Hypothalamus (tissue), 51 donors: ENCODE results near the gene UPK1A.
"Not testable (repeated sequence)": the region's sequence is repeated elsewhere in the genome, so short reads cannot be mapped to it uniquely, and the experiment has no call there.

Source experiments
- DNase-seq, 51 donors: peaks; one replicate each; lab custom pipeline; 2025; lab: John Stamatoyannopoulos, UW

The UPK1A gene

DNA sequence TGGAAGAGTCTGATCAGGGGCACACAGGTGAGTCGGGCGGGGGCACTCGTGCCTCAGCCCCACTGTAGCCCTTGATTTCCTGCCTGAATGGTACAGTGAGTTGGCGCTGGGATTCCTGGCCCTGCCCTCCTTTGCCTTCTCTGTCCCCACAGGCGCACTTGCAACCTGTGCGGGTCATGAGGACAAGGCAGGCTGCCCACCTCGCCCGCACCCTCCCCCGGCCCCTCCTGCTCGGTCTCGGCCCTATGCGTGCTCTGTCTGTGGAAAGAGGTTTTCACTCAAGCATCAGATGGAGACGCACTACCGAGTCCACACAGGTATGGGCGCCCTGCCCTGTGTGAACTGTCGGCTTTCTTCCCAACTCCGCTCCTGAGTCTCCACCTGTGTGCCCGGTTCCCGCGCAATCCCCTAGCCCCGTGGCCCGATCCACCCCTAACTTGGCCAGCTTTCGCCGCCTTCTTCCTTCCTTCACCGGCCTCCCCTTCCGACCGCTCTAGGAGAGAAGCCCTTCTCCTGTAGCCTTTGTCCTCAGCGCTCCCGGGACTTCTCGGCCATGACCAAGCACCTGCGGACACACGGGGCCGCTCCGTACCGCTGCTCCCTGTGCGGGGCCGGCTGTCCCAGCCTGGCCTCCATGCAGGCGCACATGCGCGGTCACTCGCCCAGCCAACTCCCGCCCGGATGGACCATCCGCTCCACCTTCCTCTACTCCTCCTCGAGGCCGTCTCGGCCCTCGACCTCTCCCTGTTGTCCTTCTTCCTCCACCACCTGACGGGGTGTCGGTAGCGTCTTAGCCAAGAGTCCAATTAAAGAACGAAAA lies 49.9 kb downstream of the UPK1A start:
- peak in 40 of 51 donors; percentile 34 to 87 (median 68) for DNase-seq

DNA sequence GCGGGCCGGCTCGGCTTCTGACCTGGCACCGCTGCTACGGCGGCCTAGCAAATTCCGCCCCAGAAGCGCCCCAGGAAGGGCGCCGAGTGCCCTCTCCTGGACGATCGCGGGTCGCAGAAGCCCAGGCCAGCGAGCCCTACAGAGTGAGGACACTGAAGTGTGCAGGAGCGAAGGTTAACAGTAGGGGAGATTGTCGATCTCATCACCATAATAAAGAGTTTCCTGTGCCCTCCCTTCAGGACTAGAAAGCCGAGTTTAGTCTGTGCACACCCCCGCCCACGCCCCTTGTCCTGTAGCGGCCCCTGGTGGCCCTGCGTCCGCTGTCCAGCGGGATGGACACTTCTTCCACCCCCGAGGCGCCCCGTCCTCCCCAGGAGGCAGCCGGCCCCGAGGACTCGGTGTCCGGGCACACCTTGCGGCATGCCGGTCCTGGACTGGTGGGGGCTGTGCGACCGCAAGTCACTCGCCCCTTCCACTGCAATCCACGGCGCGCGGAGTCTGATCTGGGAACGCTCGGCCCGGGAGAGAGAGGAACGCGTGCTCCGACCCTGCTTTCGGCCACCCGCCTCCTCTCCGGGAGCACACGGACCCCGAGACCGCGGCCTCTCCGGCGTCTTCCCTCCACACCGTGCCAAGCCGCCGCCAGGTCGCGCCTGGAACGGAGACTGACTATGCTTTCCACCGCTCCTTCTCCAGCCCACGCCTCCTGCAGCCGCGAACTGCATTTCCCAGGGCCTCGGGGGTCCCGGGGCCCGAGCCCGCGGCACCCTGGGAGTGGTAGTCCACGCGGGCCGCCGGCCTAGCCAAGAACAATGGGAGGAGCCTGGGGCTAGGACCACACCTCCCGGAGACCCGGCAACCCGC lies 50.7 kb downstream of the UPK1A start:
- peak; percentile 52 to 99 (median 80) for DNase-seq

DNA sequence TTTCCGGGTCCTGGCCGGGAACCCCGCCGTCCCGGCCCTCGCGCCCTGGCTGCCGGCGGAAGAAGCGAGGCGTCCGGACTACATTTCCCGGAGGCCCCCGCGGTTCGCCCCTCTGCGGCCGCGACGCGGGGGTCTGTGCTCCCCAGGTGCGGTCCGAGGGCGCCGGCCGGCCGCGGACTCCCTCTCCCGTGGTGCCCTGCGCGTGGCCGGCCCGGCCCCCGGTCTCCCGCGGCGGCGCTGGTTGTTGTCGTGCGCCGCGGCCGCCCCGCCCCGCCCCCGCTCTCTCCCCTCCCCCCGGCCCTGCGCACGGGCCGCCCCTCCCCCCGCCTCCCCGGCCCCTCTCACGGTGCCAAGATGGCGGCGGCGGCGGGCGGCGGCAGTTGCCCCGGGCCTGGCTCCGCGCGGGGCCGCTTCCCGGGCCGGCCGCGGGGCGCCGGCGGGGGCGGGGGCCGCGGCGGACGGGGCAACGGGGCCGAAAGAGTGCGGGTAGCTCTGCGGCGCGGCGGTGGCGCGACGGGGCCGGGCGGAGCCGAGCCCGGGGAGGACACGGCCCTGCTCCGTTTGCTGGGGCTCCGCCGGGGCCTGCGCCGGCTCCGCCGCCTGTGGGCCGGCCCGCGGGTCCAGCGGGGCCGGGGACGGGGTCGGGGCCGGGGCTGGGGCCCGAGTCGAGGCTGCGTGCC lies 51.5 kb downstream of the UPK1A start, which contains the start of gene KMT2B:
KMT2B (plus strand) TSS at position 339 of the 680 bp plus-strand sequence; CDS start at position 355, 16 bp downstream.
- DNase-seq: peak in 32 of 51 donors; percentile 41 to 99 (median 92)

DNA sequence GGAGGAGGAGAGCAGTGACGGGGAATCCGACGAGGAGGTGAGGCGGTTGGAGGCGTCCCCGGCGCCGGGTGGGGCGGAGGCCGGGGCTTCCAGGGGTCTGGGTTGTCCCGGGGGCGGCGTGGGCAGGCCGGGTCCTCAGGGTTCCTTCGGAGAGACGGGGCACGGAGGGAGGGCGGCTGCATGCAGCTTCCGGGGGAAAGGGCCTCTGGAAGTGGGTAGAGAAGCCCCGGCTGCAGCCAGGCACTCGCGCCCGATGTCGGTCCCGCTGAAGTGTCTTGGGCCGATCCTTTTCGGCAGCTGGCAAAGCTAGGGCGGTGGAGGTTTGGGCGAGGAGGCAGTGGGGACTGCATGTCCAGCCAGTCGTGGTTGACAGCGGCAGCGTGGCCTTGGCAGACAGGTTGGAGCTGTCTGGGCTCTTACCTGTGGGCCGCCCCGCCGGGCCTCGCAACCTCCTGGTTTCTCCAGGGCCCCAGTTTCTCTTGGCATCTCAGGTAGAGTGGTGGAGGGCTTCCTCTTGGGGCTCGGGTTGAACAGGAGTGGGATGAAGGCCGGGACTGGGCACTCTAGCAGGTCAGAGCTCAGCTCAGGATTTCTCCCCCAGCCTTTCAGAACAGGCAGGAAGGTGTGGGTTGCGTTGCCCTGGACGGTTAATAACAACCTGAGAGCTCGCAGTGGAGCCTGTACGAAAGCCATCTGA lies 52.2 kb downstream of the UPK1A start:
- peak in 22 of 51 donors; percentile 6 to 59 (median 28) for DNase-seq

DNA sequence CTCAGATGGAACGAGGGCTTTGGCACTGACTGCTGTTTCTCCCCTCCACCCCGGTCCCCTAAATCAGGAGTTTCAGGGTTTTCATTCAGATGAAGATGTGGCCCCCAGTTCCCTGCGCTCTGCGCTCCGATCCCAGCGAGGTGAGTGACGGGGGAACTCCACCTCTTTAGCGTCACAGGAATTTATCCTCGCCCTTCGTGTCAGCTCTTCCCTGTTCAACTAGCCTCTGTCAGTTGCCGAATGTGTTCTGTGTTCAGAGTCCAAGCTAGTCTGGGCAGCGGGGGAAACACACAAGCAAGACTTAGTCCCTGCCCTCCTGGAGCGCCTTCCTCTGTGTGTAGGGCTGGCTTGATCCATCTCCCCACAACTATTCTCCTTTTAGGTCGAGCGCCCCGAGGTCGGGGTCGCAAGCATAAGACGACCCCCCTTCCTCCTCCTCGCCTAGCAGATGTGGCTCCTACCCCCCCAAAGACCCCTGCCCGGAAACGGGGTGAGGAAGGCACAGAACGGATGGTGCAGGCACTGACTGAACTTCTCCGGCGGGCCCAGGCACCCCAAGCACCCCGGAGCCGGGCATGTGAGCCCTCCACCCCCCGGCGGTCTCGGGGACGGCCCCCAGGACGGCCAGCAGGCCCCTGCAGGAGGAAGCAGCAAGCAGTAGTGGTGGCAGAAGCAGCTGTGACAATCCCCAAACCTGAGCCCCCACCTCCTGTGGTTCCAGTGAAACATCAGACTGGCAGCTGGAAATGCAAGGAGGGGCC lies 53.3 kb downstream of the UPK1A start:
- DNase-seq: no peak

DNA sequence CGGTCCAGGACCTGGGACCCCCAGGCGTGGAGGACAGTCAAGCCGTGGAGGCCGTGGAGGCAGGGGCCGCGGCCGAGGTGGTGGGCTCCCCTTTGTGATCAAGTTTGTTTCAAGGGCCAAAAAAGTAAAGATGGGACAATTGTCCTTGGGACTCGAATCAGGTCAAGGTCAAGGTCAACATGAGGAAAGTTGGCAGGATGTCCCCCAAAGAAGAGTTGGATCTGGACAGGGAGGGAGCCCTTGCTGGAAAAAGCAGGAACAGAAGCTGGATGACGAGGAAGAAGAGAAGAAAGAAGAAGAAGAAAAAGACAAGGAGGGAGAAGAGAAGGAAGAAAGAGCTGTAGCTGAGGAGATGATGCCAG lies 53.8 kb downstream of the UPK1A start:
- no peak for DNase-seq

DNA sequence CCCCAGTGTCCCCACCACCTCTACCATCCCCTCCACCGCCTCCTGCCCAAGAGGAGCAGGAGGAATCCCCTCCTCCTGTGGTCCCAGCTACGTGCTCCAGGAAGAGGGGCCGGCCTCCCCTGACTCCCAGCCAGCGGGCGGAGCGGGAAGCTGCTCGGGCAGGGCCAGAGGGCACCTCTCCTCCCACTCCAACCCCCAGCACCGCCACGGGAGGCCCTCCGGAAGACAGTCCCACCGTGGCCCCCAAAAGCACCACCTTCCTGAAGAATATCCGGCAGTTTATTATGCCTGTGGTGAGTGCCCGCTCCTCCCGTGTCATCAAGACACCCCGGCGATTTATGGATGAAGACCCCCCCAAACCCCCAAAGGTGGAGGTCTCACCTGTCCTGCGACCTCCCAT lies 54.3 kb downstream of the UPK1A start:
- no peak for DNase-seq

DNA sequence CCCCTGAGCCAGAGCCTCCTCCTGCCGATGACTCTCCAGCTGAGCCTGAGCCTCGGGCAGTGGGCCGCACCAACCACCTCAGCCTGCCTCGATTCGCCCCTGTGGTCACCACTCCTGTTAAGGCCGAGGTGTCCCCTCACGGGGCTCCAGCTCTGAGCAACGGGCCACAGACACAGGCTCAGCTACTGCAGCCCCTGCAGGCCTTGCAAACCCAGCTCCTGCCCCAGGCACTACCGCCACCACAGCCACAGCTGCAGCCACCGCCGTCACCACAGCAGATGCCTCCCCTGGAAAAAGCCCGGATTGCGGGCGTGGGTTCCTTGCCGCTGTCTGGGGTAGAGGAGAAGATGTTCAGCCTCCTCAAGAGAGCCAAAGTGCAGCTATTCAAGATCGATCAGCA lies 55.1 kb downstream of the UPK1A start:
- no peak for DNase-seq

DNA sequence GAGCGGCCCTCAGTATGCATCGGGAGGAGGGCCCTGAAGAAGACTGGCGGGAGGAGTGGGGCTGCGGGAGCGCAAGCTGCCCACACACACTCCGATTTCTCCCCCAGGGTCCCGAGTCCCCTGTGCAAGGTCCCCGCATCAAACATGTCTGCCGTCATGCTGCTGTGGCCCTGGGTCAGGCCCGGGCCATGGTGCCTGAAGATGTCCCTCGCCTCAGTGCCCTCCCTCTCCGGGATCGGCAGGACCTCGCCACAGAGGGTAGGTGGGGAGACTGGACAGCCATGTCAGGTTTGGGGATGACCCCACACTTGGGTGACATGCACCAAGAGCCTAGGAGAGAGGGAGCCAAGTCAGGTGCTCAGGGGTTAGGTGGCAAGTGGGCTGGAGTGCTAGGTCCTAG lies 56.1 kb downstream of the UPK1A start:
- no peak for DNase-seq

DNA sequence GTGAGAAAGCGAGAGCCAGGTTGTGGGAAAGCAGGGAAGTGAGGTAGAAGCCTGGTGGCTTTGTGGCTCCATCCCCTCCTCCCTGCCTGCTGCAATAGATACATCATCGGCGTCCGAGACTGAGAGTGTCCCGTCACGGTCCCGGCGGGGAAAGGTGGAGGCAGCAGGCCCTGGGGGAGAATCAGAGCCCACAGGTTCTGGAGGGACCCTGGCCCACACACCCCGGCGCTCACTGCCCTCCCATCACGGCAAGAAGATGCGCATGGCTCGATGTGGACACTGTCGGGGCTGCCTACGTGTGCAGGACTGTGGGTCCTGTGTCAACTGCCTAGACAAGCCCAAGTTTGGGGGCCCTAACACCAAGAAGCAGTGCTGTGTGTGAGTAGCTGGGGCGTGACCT lies 56.6 kb downstream of the UPK1A start:
- no peak for DNase-seq

DNA sequence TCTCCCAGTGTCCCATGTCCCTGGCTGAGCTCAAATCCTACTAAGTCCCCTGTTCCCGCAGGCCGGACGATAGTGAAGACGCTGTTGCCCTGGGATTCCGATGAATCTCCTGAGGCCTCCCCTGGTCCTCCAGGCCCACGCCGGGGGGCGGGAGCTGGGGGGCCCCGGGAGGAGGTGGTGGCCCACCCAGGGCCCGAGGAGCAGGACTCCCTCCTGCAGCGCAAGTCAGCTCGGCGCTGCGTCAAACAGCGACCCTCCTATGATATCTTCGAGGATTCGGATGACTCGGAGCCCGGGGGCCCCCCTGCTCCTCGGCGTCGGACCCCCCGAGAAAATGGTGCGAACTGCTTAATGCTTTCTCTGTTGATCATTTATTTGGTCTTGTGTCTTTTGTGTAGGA lies 57.4 kb downstream of the UPK1A start:
- no peak for DNase-seq

DNA sequence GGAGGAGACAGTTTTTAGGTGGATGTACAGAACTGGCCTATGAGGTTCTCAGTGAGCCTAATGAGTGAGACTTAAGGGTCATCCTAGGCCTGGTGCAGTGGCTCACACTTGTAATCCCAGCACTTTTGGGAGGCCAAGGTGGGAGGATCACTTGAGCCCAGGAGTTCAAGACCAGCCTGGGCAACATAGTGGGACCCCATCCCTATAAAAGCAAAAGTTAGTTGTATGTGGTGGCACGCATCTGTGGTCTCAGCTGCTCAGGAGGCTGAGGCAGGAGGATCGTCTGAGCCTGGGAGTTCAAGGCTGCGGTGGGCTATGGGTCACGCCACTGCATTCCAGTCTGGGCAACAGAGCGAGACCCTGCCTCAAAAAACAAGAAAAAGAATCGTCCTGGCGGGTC lies 57.8 kb downstream of the UPK1A start:
- not testable (repeated sequence) for DNase-seq

DNA sequence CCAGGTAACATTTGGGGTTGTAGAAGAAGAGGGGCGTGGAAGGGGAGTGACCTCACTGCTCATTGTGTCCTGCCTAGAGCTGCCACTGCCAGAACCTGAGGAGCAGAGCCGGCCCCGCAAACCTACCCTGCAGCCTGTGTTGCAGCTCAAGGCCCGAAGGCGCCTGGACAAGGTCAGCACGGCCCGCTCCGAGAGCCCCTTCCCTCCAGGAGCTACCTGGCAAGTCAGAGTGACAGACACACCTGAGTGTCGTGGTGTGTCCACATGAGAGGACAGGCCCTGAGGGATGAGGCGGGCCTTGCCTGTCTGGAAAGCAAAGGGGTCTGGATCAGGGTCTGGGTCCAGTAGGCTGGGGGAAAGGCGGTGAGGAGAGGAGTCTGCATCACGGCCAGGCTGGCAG lies 58.2 kb downstream of the UPK1A start:
- no peak for DNase-seq

DNA sequence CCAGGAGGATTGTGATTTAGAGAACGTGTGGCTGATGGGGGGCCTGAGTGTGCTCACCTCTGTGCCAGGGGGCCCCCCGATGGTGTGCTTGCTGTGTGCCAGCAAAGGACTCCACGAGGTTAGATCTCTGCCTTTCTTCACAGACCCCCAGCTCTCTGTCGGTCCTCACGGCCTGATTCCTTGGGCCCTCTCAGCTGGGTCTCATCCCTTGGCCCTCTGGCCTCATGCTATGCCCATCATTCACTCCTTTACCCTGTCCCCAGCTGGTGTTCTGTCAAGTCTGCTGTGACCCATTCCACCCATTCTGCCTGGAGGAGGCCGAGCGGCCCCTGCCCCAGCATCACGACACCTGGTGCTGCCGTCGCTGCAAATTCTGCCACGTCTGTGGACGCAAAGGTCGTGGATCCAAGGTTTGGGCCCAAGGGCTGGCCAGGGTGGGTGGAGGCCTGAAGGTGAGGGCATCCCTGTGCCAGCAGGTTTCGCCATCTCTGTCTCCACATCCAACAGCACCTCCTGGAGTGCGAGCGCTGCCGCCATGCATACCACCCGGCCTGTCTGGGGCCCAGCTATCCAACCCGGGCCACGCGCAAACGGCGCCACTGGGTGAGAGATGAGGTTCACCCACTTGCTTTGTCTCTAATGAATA lies 59.0 kb downstream of the UPK1A start:
- no peak for DNase-seq

DNA sequence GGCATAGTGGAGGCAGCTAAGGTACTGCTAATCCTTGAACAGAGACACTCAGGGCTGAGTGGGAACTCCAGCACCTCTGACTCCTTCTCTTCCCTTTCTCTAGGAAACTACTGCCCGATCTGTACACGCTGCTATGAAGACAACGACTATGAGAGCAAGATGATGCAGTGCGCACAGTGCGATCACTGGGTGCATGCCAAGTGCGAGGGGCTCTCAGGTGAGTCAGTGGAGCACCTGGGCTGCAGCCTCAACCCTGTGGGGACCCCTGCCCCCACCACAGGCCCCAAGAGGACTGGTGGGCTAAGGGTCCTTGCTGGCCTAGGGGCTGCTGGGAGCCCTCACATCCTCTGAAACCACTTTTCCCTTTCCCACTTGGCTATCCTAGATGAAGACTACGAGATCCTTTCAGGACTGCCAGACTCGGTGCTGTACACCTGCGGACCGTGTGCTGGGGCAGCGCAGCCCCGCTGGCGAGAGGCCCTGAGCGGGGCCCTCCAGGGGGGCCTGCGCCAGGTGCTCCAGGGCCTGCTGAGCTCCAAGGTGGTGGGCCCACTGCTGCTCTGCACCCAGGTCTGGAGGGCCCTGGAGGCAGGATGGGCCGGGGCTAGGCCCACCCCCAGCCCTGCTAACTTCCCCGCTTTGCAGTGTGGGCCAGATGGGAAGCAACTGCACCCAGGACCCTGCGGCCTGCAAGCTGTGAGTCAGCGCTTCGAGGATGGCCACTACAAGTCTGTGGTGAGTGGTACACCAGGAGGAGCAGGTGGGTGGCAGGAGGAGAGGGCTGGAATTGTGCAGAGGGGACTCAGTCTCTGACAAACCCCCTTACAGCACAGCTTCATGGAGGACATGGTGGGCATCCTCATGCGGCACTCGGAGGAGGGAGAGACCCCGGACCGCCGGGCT lies 61.0 kb downstream of the UPK1A start:
- DNase-seq: no peak
